ENCODE results near the gene ARMC8.

GRCh38 chr3:138300647-138301046 lies 113.5 kb downstream of the ARMC8 start:
- TF ChIP-seq CTCF (IDR thresholded peaks at IDR 0.05) (no peak), POLR2A (IDR thresholded peaks at IDR 0.05) (no peak)
